GM21717 (cell line): Measurements from ENCODE around the gene BTG3.

Experiments
- ATAC-seq: cut with Tn5 transposase; IDR thresholded peaks from one replicate; pipeline ENCODE4 v1.9.1; 2021; ENCODE audit warnings: mild to moderate bottlenecking, moderate library complexity; ENCODE audit not compliant: unreplicated experiment

Gene BTG3, protein sequence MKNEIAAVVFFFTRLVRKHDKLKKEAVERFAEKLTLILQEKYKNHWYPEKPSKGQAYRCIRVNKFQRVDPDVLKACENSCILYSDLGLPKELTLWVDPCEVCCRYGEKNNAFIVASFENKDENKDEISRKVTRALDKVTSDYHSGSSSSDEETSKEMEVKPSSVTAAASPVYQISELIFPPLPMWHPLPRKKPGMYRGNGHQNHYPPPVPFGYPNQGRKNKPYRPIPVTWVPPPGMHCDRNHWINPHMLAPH

DNA sequence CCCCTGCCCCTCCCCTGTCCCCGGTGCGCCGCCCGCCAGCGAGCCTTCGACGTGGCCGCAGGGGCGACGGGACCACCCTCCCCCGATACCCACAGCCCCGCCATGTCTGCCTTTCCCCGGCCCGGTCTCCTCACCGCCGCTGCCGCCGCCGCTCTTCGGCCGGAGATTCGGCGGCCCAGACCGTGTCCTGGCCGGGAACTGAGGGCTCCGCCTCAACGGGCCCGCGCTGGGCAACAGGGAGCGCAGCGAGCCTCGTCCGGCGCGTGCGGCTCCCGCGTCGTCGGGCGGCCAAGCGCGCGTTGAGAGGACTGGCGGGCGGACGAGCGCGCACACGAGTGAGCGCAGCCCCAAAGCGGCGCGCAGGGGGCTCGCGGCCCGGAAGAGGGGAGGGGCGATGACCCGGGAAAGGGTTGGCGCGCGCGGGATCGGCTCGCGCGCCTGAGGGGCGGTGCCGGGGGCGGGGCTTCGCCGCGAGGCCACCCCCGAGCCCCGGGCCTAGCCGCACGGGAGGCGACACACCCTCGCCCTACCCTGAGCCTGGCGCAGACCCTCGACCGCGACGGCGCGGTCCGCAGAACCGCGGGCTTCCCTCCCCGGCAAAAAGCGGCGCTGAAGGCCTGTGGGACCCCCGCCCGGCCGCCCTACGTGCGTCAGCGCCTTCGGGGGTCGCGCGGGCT lies at the start of gene BTG3:
BTG3 (minus strand) TSS at position 337 of the 677 bp plus-strand sequence. CDS start 3,757 bp downstream, outside the sequence.
- peak; percentile 80 for ATAC-seq

DNA sequence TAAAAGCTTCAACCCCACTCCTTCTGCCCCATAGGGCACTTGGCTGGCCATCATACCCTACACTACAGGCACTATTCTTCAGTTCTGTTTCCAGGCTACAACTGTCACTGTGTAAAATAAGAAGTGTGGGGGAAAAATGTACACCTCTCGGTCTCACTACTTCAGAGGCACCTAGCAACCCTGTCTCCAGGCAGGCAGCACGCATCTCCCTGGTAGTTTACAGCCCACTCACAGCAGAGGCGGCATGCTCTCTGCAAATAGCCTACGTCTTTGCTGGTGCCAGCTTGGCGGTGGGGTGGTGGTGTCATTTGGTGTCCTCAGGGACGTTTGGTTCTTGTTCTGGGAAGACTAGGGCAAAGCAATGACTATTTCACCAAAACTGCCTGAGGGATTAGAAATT lies 48.2 kb upstream of the BTG3 start:
- no peak for ATAC-seq

DNA sequence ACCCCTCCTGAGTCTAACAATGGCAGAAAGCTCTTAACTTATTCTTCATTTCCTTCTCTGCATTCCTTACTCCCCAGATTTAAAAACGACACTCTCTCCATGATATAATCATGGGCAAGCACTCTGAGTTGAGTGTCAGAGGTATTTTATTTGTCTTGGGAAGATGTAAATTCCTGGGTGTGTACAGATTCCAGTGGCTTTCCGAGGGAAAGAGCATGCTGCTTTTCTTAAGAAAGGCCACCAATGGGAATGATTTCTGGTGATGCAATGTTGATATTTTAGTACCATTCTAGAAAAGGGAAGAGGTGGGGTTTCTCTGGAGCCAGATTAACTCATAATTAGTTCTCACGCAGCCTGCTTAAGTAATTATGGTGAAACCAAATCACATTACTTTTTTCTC lies 47.8 kb upstream of the BTG3 start:
- ATAC-seq: no peak

DNA sequence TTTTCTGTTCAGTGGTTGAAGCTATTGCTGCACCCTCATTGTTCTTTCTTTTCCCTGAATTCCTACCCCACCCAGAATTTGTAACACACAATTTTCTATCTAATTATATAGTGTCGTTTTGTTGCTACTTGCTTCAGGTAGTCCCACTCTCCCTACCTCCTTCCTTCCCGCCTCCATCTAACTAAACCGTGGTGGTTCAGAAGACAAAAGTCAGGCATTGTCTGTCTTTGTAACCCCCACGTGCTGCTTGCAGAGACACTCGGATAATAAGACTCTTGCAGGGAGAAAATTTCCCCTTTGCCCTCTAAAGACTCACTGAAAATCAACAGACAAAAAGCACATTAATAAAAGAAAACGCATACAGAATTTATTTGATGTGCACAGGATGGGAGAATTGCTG lies 46.2 kb upstream of the BTG3 start:
- ATAC-seq: no peak

DNA sequence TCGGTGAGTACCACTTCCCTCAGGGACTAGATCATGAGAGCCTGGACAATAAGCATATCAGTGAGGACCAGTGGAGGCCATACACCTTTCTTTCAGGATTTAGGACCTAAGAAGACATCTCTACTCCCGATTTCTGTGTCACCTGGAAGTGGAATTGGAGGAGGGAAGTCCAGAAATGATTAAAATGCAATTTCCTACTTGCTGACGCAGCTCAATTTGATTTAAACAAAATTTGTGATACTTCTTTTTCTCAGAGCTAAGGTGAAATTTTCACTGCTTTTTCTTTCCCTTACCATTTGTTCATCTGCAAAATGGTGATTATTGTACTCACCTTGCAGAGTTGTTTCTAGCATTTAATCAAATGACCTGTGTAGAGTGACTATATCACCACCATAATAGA lies 38.8 kb upstream of the BTG3 start:
- ATAC-seq: no peak

DNA sequence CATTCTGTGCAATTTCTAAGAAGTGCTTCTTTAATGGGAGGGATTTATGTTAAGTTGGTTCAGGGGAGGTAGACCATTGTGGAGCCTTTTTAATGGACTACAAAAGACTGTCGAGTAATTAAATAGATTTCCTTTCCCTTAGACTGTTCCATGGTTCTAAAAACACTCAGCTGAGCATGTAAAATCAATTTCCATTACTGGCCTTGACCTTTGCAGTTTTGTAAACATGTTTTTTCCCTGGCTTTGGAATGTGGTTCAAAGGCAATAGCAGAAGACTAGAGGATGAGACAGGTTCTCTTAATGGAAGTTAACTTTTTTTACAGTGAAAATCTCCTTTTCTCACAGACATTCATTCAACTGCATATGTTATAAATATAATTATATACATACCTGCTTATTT lies 37.6 kb upstream of the BTG3 start:
- ATAC-seq: no peak

DNA sequence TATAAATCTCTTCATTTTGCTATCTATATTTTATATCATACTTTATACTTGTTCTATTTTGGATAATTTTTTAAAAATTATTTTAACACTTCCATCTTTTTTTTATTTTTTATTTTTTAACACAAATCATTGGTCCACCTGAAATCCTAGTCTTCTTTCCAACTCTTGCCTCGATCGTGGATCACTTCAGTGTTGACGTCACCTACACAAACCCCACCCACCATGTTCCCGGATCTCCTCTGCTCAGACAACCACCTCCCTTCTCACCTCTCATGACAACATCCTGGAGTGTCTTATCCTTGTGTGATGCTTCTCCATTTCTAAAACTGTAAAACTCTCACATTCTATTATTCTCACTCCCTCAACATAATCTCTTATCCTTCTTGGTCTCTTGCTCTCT lies 34.1 kb upstream of the BTG3 start:
- ATAC-seq: no peak

DNA sequence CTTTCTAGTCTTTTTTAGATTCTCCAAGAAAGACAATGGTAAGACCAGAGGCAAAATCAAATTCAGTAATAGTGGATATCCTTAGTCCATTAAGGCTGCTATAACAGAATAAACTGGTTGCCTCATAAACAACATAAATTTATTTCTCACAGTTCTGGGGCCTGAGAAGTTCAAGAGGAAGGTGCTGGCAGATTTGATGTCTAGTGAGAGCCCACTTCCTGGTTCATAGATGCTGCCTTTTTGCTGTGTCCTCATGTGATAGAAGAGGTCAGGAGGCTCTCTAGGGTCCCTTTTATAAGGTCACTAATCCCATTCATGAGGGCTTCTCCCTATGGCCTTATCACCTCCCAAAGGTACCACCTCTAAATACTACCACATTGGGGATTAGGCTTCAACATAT lies 31.5 kb upstream of the BTG3 start:
- no peak for ATAC-seq

DNA sequence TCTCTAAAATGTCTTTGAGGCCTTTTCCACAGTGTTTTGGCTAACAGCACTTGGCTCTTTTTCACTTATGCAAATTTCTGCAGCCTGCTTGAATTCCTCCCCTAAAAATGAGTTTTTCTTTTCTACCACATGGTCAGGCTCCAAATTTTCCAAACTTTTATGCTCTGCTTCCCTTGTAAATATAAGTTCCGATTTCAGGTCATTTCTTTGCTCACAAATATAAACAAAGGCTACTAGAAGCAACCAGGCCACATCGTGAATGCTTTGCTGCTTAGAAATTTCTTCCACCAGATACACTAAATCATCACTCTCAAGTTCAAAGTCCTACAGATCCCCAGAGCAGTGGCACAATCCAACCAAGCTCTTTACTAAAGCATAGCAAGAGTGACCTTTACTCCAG lies 28.1 kb upstream of the BTG3 start:
- ATAC-seq: no peak

DNA sequence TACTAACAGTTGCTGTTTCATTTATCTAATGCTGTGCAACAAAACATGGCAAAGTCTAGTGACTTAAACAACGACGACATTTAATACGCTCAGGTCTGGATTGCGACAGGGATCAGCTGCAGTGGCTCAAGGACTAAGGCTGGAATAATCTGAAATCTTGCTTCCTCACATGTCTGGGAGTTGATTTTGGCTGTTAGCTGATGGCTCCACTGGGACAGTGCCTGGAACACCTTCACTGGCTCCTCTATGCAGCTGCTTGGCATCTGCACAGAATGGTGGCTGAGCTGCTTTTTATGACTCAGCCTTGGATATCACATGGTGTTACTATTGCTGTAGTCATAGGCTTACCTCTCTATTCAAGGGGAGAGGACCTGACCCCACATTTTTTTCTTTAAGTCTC lies 24.0 kb upstream of the BTG3 start:
- no peak for ATAC-seq

DNA sequence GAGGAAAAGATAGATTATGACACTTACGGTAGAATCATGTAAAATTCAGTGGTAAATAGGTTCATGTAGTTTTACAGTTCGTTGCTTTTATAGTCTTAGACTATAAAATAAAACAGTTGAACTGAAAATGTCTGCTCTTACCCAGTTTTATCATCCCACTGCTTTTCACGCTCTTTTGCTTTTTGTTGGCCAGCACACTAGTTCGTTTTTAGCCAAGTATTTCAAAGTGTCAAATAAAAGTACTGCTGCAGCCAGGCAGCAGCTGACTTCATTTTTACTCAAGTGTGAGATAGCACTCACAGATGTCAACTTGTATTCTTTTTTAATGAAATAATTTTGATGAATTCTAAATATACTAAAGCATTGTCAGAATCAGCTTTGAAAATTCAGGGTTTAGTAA lies 18.5 kb upstream of the BTG3 start:
- no peak for ATAC-seq

DNA sequence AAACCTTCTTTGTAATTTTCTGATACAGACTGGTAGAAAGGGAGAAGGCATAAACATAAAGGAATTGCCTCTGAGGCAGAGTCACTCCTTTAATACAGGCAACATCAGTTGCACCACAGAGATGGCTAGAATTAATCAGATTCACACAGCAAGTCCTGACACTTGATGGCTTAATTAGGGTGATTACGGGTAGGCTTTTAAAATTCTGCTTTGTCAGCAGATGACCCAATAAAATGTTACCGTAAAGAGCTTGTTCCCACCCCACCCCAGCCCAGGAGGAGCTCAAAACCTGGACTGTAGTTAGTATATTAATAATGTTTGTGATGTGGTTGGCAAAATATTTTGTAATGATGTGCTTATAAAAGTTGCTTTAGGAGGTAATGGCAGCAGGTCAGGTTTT lies 9.3 kb upstream of the BTG3 start:
- no peak for ATAC-seq

DNA sequence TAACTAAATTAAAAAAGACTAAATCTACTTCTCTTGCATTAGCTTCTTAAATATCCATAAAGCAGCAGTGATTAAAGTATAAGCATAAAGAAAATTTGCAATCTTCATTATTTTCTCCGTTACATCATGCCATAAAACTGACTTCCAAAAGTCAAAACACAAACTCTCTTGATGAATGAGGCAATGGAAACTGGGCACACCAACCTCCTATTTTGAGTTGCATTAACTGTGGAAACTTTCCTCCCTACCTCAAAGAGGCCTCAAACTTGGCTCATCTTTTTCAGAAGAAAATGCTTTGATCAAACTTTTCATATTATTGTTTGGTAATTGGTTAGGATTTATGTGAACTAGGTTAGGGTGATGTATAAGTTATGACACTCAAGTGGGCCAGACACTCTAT lies 4.1 kb upstream of the BTG3 start:
- no peak for ATAC-seq

DNA sequence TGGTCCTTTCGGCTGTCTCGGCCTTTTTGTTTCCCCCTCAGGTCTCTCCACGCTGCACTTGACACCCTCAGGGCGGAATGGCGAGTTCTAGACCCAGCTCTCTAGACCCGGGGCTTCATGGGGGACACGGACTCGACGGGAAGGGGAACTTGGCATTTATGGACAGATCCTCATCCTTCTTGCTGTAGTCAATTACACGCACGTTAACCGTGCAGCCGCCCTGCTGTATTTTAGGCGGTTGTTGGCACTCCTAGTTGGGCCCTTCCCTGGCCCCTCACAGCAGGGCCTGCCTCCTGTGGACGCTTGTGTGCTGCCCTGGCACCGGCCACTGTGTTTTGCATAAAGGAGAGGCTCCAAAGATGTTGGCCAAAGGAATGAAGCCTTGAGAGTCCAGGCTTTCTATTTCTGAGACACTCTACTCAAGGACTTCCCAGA lies 558 bp upstream of the BTG3 start:
- no peak for ATAC-seq

DNA sequence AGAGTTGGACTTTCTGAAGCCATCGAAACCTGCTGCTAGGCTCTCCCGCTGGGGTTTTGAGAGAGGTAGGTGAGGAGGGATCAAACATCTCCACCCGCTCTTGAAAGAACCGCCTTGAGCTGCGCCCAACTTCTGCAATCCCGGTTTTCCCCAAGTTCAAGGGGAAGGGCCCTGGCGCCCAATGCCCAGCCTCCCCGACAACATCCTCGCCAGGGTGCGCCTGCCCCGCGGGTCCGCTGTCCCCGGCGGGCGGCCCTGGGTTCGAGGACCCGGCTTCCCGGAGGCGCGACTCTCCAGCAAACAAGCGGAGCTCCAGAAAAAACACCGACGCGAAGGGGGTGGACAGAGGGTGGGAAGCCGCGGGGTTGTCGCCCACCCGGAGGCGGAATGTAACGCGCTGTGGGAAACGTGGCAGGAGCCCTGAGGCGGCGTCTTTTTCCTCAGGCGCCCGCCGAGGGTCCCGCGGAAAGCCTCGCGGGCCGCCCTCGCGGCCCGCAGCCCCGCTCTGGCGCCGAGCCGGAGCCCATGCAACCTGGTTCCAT lies 607 bp downstream of the BTG3 start:
- ATAC-seq: peak; percentile 8

DNA sequence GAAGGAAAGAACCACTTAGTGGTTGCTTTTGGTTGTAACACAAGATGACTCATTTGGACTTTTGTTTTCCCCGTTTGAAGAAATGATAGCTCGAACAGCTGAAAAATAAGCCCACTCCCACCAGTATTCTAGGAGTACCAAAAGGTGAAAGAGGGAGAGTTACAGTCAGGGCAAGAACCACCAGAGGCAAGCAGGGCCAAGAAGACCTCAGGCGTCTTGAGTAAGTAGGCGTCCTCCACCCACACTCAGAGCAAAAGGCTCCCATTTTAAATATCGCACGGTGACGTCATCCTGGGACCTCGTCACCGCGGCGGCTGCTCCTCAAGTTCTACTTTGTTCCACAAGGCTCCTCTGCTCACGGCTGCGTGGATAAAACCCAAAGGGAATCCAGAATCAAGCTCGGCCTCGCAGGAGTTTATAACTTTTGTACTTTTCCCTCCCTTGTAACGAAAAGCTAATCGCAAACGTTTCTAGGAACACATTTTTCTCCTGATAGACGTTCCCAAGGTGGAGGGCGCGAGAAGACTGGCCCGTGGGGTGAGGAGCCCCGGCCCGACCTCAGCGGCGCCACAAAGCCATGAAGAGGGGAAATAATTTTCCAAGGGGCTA lies 1.2 kb downstream of the BTG3 start:
- peak; percentile 70 for ATAC-seq

DNA sequence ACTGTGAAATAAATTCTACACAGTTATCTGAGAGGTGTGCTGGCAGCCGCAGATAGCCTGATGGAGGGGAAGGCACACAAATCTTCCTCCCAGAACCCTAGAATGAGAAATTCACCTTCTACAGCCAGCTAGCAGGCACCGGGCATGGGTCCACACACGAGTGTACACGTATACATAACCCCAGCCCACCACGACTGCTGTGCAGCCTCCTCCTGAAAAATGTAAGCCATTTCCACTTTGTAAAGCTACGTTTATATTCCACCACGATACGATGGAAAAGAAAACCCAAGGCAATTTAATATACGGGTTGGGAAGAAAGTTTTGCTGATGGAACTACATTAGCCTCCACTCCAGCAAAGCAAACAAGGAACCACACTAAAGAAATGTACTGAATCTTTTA lies 1.8 kb downstream of the BTG3 start:
- no peak for ATAC-seq

DNA sequence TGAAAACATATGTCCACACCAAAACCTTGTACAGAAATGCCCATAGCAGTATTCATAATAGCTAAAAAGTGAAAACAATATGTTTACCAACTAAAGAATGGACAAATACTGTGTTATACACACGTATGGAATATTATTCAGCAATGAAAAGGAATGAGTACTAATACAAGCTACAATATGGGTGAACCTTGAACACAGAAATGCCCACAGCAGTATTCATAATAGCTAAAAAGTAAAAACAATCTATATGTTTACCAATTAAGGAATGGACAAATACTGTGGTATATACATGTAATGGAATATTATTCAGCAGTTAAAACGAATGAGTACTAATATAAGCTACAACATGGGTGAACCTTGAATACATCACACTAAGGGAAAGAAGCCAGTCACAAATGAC lies 3.0 kb downstream of the BTG3 start:
- ATAC-seq: no peak

DNA sequence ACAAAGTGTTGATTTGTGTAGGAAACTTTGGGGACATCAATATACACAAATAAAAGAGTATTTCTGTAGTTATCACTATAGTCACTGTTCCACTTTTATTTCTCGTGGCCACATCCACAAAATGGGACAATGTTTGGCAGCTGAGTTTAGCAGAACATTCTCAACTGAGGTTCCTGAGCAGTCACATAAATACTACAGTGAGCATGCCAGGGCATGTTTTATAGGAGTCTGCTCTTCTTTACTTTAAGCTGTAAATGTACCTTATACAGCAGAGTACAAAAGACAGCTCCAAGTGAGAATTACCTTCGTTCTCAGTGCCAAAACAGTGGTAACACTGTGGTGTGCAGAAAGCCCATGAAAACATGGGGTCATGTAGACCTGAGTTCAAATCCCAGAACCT lies 5.0 kb downstream of the BTG3 start:
- no peak for ATAC-seq

DNA sequence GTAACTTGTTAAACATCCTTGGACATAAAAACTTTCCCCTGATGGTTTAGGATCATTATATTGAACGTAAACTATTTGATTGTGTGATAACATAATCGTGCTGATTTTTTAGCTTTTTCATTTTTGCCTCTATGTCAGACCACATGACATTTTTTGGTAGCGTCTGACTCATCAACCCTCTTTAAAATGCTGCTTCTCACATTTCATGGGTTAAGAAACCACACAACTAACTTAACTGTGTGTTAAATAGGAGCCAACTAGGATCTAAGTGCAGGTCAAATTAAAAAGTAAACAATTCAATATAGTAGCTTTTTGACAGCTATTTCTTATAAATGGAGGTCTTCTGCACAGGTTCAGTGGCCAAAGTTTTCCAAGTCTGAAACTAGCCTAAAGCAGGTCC lies 9.8 kb downstream of the BTG3 start:
- ATAC-seq: no peak

DNA sequence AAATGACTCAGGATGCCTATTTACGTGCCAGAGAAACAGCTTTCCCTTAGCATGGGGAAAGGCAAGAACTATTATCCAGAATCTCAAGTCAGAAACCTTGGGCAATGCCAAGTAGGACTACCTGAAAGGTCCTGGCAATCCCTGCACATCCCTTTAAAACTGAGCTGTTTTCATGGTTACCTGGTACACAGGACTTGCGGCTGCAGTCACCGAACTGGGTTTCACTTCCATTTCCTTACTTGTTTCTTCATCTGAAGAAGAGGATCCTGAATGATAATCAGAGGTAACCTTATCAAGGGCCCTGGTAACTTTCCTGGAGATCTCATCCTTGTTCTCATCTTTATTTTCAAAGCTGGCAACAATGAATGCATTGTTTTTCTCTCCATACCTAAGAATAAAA lies 14.3 kb downstream of the BTG3 start:
- ATAC-seq: peak; percentile 84

DNA sequence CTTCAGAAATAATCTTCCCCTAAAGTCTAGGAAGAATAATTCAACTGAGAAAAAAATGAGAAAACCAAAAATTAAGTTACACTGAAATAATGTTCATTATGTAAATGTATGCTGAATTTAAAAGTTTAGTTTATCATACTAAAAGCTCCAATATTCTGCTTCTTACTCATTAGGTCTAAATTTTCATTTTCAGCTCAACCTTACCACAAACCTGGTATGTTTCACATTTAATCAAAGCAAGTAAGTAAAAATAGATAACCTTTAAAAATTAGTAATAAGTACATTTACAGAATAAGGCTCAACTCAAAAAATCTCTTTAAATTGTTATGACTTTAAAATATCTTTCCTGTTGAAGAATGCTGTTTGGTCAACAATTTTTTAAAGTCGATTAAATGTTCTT lies 15.0 kb downstream of the BTG3 start:
- no peak for ATAC-seq
